Ovary (tissue), 3 donors: ENCODE results near the gene SLC38A10.

ENCODE experiments used
- EP300 ChIP-seq: sonication (generic); formaldehyde crosslinking; IDR thresholded peaks from one replicate; pipeline ENCODE4 v1.6.1; 2017; ENCODE audit warnings: antibody characterized with exemption
- POLR2A ChIP-seq: fragments of 450-650 bp; IDR thresholded peaks from one replicate; pipeline ENCODE4 v1.6.1; 2017; ENCODE audit warnings: antibody characterized with exemption, mild to moderate bottlenecking, moderate library complexity
- TF ChIP-seq, protein P1 (sequence below), 3 donors: fragments of 450-650 bp in 2 of 3; fragments of 200-600 bp in 1 of 3; IDR thresholded peaks; one replicate each; pipeline versions ENCODE4 v1.5.1 to v1.8.0; 2016 to 2022; ENCODE audit warnings: antibody characterized with exemption in 3 of 3, mild to moderate bottlenecking in 1 of 3
- donor health status: DM: no; HTN: no; CAD: no.

GRCh38 chr17:81222906-81223761 is 72.0 kb downstream of the SLC38A10 start, which contains the start of gene CEP131:
- TF ChIP-seq, protein P1, sequence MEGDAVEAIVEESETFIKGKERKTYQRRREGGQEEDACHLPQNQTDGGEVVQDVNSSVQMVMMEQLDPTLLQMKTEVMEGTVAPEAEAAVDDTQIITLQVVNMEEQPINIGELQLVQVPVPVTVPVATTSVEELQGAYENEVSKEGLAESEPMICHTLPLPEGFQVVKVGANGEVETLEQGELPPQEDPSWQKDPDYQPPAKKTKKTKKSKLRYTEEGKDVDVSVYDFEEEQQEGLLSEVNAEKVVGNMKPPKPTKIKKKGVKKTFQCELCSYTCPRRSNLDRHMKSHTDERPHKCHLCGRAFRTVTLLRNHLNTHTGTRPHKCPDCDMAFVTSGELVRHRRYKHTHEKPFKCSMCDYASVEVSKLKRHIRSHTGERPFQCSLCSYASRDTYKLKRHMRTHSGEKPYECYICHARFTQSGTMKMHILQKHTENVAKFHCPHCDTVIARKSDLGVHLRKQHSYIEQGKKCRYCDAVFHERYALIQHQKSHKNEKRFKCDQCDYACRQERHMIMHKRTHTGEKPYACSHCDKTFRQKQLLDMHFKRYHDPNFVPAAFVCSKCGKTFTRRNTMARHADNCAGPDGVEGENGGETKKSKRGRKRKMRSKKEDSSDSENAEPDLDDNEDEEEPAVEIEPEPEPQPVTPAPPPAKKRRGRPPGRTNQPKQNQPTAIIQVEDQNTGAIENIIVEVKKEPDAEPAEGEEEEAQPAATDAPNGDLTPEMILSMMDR (IDR thresholded peaks at IDR 0.05) = no peak
- no peak for TF ChIP-seq EP300
- no peak for TF ChIP-seq POLR2A
